GM23248 (cell line): ENCODE results near the gene GNAS-AS1. TPM values are rescaled to one million over a fixed set of nuclear protein-coding genes. Genes with fewer than 3 reads are reported as not detected.

Experiments used
- DNase-seq: peaks from one replicate; pipeline ENCODE4 v3.0.0-alpha.2; 2015
- H2AFZ ChIP-seq: fragments of 200-600 bp; sonication (generic); 2 replicates; pipeline ENCODE4 v1.6.1; 2016; ENCODE audit warnings: antibody characterized with exemption
- H3F3A ChIP-seq: fragments of 200-600 bp; sonication (generic); 2 replicates; pipeline ENCODE4 v1.6.1; 2016; ENCODE audit warnings: mild to moderate bottlenecking, antibody characterized with exemption, mixed run types; ENCODE audit not compliant: insufficient read depth
- H3K27ac ChIP-seq: fragments of 200-600 bp; sonication (generic); 2 replicates; pipeline ENCODE4 v1.5.1; 2016; ENCODE audit warnings: mild to moderate bottlenecking
- H3K27me3 ChIP-seq: fragments of 200-600 bp; sonication (generic); replicated peaks from 2 replicates; pipeline ENCODE4 v1.6.1; 2016; ENCODE audit warnings: mild to moderate bottlenecking; ENCODE audit not compliant: insufficient read depth
- H3K36me3 ChIP-seq: fragments of 200-600 bp; sonication (generic); 2 replicates; pipeline ENCODE4 v1.6.1; 2016; ENCODE audit warnings: low read depth, mild to moderate bottlenecking
- H3K4me1 ChIP-seq: fragments of 200-600 bp; sonication (generic); 2 replicates; pipeline ENCODE4 v1.6.1; 2016; ENCODE audit warnings: mild to moderate bottlenecking; ENCODE audit not compliant: insufficient read depth
- H3K4me2 ChIP-seq: fragments of 200-600 bp; sonication (generic); one replicate; pipeline ENCODE4 v1.6.1; 2016; ENCODE audit warnings: mild to moderate bottlenecking; ENCODE audit not compliant: unreplicated experiment
- H3K4me3 ChIP-seq: fragments of 200-600 bp; sonication (generic); 2 replicates; pipeline ENCODE4 v1.5.1; 2016; ENCODE audit warnings: mild to moderate bottlenecking
- H3K79me2 ChIP-seq: fragments of 200-600 bp; sonication (generic); 2 replicates; pipeline ENCODE4 v1.6.1; 2016; ENCODE audit warnings: mild to moderate bottlenecking; ENCODE audit not compliant: insufficient read depth
- H3K9ac ChIP-seq: fragments of 200-600 bp; sonication (generic); 2 replicates; pipeline ENCODE4 v1.6.1; 2016; ENCODE audit warnings: mild to moderate bottlenecking
- H3K9me2 ChIP-seq: fragments of 200-600 bp; sonication (generic); 2 replicates; pipeline ENCODE4 v1.6.1; 2016; ENCODE audit warnings: mixed run types, mild to moderate bottlenecking, moderate library complexity; ENCODE audit not compliant: insufficient read depth
- H3K9me3 ChIP-seq: fragments of 200-600 bp; sonication (generic); one replicate; pipeline ENCODE4 v1.6.1; 2017; ENCODE audit warnings: low read depth
- H4K20me1 ChIP-seq: fragments of 200-600 bp; sonication (generic); 2 replicates; pipeline ENCODE4 v1.6.0; 2016; ENCODE audit not compliant: insufficient read depth
- EZH2 ChIP-seq: fragments of 200-600 bp; sonication (generic); IDR thresholded peaks from 2 replicates; pipeline ENCODE4 v1.6.1; 2018; ENCODE audit warnings: antibody characterized with exemption, mild to moderate bottlenecking; ENCODE audit not compliant: insufficient read depth, poor library complexity, severe bottlenecking
- EZH2phosphoT487 ChIP-seq: fragments of 200-600 bp; sonication (generic); IDR thresholded peaks from 2 replicates; pipeline ENCODE4 v1.6.1; 2018; ENCODE audit warnings: antibody characterized with exemption, moderate library complexity, mild to moderate bottlenecking, low read depth; ENCODE audit not compliant: insufficient read depth
- WGBS, 2 experiments: methylation state at CpG; one replicate each; pipeline ENCODE4 v1.1.6; 2015 to 2017; ENCODE audit warnings: low lambda C conversion rate in 2 of 2, low coverage in 1 of 2; ENCODE audit errors: missing lambda C conversion rate in 2 of 2; 5-methylcytosine and 5-hydroxymethylcytosine counted together
- in situ Hi-C: fragments of 300-500 bp; cut with MboI; formaldehyde crosslinking; loops from 2 replicates; pipeline ENCODE4 v1.15.0; 2020
- polyA plus RNA-seq: library from polyadenylated mRNA; unstranded; fragments of >200 nt; fragmentation: Nextera tagmentation; extraction: Ambion mirVana; gene quantifications from 2 replicates; pipeline ENCODE4 v1.2.1, GENCODE V29; 2016
- total RNA-seq: library from RNA; depleted of rRNA; stranded (reverse); fragments of >200 nt; shearing (Covaris generic); gene quantifications from 2 replicates; pipeline ENCODE4 v1.2.3, GENCODE V29; 2014

GNAS-AS1 gene
- total and polyA plus RNA-seq, 2 experiments from 2014 or later, result 0.97 to 1.0 TPM

GRCh38 chr20:58891086-58891717, 40.5 kb upstream of the GNAS-AS1 start:
- Histone ChIP-seq H3K9me3 (no peaks in the 10 kb centered on the region), H2AFZ (peak overlapping the region; percentile 89), H3F3A (peaks cover 11% of the 10 kb centered on the region; the same call in 1 of the 2 replicates), H3K27me3 (no peaks in the 10 kb centered on the region), H3K9me2 (no peaks in the 10 kb centered on the region), H3K4me2 (peak overlapping the region; percentile 83), H3K79me2 (peaks cover 41% of the 10 kb centered on the region), H3K27ac (peak overlapping the region; percentile 96), H3K9ac (peak overlapping the region; percentile 98), H3K4me1 (peaks cover 31% of the 10 kb centered on the region), H3K4me3 (peak overlapping the region; percentile 83), H4K20me1 (peaks cover 7% of the 10 kb centered on the region; the same call in 1 of the 2 replicates), H3K36me3 (no peaks in the 10 kb centered on the region)
- no peak for TF ChIP-seq EZH2
- TF ChIP-seq EZH2phosphoT487, result no peak
- DNase-seq, result peak; percentile 82
- 1% methylated on average over 72 of the region's 105 CpGs; no CpG with 5 or more reads in 1 of the 2 experiments for WGBS, 2 experiments
- in situ Hi-C loops, result no loop called here

- H3K9me2 ChIP-seq, result no peaks in the 10 kb centered on the region
- H2AFZ ChIP-seq, result peak overlapping the region; percentile 89
- H3K36me3 ChIP-seq, result no peaks in the 10 kb centered on the region
- 0 to 2% methylated on average over 25 to 40 of the region's 64 CpGs for WGBS, 2 experiments
- peaks cover 11% of the 10 kb centered on the region; the same call in 1 of the 2 replicates for H3F3A ChIP-seq
- H3K4me2 ChIP-seq, result peak overlapping the region; percentile 83
- peaks cover 25% of the 10 kb centered on the region for H3K4me1 ChIP-seq
- H3K9ac ChIP-seq, result peak overlapping the region; percentile 79
- peaks cover 35% of the 10 kb centered on the region for H3K79me2 ChIP-seq
- H4K20me1 ChIP-seq, result peaks cover 7% of the 10 kb centered on the region; the same call in 1 of the 2 replicates
- peak; percentile 87 for DNase-seq
- H3K9me3 ChIP-seq, result no peaks in the 10 kb centered on the region
- no peak for TF ChIP-seq EZH2
- no peak for TF ChIP-seq EZH2phosphoT487
- in situ Hi-C loops, result no loop called here
- H3K27me3 ChIP-seq, result no peaks in the 10 kb centered on the region
- H3K27ac ChIP-seq, result peak overlapping the region; percentile 73
- peak overlapping the region; percentile 83 for H3K4me3 ChIP-seq
Observed at GRCh38 chr20:58890518-58891085, 39.9 kb upstream of the GNAS-AS1 start.

- H3K79me2 ChIP-seq, result peaks cover 29% of the 10 kb centered on the region
- H3K9me2 ChIP-seq, result no peaks in the 10 kb centered on the region
- peak; percentile 56 for DNase-seq
- peak overlapping the region; percentile 73 for H3K27ac ChIP-seq
- WGBS, 2 experiments, result 30 to 57% methylated on average over 41 to 80 of the region's 91 CpGs
- H4K20me1 ChIP-seq, result peaks cover 7% of the 10 kb centered on the region; the same call in 1 of the 2 replicates
- H2AFZ ChIP-seq, result peak overlapping the region; percentile 89
- peak overlapping the region; percentile 79 for H3K9ac ChIP-seq
- H3K4me2 ChIP-seq, result peak overlapping the region; percentile 83
- in situ Hi-C loops, result no loop called here
- TF ChIP-seq EZH2, result no peak
- TF ChIP-seq EZH2phosphoT487, result no peak
- peaks cover 18% of the 10 kb centered on the region for H3K4me1 ChIP-seq
- peaks cover 11% of the 10 kb centered on the region; the same call in 1 of the 2 replicates for H3F3A ChIP-seq
- no peaks in the 10 kb centered on the region for H3K27me3 ChIP-seq
- H3K4me3 ChIP-seq, result peak overlapping the region; percentile 83
- no peaks in the 10 kb centered on the region for H3K36me3 ChIP-seq
- H3K9me3 ChIP-seq, result no peaks in the 10 kb centered on the region
Observed at GRCh38 chr20:58889798-58890517, 39.3 kb upstream of the GNAS-AS1 start.

- H3K4me3 ChIP-seq, result peak overlapping the region; percentile 83
- no peaks in the 10 kb centered on the region for H3K27me3 ChIP-seq
- H3K4me1 ChIP-seq, result peaks cover 12% of the 10 kb centered on the region
- no peaks in the 10 kb centered on the region for H3K9me3 ChIP-seq
- no peak overlapping the region for H2AFZ ChIP-seq
- H3K36me3 ChIP-seq, result no peaks in the 10 kb centered on the region
- in situ Hi-C loops, result no loop called here
- no peak for TF ChIP-seq EZH2
- no peak for TF ChIP-seq EZH2phosphoT487
- peaks cover 11% of the 10 kb centered on the region; the same call in 1 of the 2 replicates for H3F3A ChIP-seq
- no peaks in the 10 kb centered on the region for H3K9me2 ChIP-seq
- H3K27ac ChIP-seq, result peak overlapping the region; percentile 48
- DNase-seq, result no peak
- peaks cover 23% of the 10 kb centered on the region for H3K79me2 ChIP-seq
- H3K9ac ChIP-seq, result peak overlapping the region; percentile 79
- peak overlapping the region; percentile 32 for H3K4me2 ChIP-seq
- peaks cover 5% of the 10 kb centered on the region; the same call in 1 of the 2 replicates for H4K20me1 ChIP-seq
- WGBS, 2 experiments, result 45 to 62% methylated on average over 32 to 34 of the region's 35 CpGs
Observed at GRCh38 chr20:58889334-58889760, 38.6 kb upstream of the GNAS-AS1 start.
